ENCODE results near the gene CGNL1.

Gene CGNL1

DNA sequence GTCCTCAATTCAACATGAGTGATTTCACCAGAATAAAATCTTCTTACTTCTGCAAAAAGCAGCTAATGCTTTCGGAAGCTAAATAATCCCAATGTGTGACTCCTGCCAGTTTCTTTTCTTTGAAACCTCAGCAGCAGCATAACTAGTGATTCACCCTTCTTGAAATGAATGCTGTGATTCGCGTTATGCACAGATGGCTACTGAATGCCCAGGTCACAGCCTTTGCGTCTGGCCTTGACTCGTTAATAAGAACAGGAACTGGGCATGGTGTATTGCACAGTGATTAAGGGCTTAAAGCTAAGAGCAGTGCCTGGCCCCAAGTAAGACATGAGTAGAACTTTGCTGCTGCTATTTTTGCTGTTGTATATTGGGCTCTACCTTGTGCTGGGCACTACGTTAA is 19.0 kb downstream of the CGNL1 start:
- Histone ChIP-seq H3K27me3 (no peaks in the 10 kb centered on the region), H3K9me3 (peaks cover 5% of the 10 kb centered on the region), H3K27ac (no peak overlapping the region), H3K4me2 (no peak overlapping the region), H3K4me3 (no peak overlapping the region), H3K36me3 (no peaks in the 10 kb centered on the region), H3K9ac (no peak overlapping the region), H4K20me1 (no peaks in the 10 kb centered on the region), H3K4me1 (no peaks in the 10 kb centered on the region)
- no peak for TF ChIP-seq Cebpa-rat (IDR thresholded peaks at IDR 0.05)

DNA sequence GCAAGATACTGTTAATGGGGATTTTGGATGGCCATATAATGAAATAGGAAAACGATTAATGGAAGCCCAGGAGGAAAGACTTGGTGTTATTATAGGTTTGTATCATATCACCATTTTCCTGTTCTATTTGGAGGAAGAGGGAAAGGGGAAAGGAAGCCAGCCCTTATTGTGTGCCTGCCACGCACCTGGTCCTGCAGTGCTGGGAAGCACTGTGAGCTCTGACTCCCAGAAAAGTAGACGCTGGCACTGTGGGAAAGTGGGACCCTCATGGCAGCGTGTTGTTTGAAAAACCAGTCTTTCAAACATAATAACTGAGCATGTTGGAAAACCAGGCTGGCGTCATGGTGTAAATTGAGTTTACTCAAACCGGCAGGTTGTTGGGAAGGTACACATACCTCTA is 22.0 kb downstream of the CGNL1 start:
- Histone ChIP-seq H3K9me3 (no peaks in the 10 kb centered on the region), H3K27ac (no peak overlapping the region), H4K20me1 (no peaks in the 10 kb centered on the region), H3K36me3 (no peaks in the 10 kb centered on the region), H3K9ac (no peak overlapping the region), H3K27me3 (no peaks in the 10 kb centered on the region), H3K4me1 (no peaks in the 10 kb centered on the region), H3K4me2 (no peak overlapping the region), H3K4me3 (no peak overlapping the region)
- TF ChIP-seq Cebpa-rat (IDR thresholded peaks at IDR 0.05), result no peak

DNA sequence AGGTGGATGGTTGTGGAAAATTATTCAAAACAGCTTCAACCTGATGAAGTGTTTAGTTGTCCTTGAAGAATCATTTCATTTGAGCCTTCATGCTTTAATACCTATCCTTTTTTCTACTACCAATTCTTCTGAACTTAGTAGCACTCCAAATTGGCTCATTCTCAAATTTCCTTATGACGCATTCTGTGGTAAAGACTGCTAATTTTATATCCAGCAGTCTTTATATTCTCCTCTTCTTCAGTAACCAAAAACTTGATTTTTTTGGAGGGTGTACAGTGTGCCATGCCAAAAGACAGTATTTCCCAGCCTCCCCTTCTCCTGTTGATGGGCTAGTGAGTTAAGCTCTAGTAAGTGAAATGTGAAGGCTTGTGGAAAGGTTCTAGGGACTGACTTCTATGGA is 25.2 kb downstream of the CGNL1 start:
- no peaks in the 10 kb centered on the region for H4K20me1 ChIP-seq
- no peak overlapping the region for H3K4me3 ChIP-seq
- no peak overlapping the region for H3K27ac ChIP-seq
- no peaks in the 10 kb centered on the region for H3K36me3 ChIP-seq
- H3K9me3 ChIP-seq, result no peaks in the 10 kb centered on the region
- H3K9ac ChIP-seq, result no peak overlapping the region
- H3K27me3 ChIP-seq, result no peaks in the 10 kb centered on the region
- no peak for TF ChIP-seq Cebpa-rat (IDR thresholded peaks at IDR 0.05)
- no peak overlapping the region for H3K4me2 ChIP-seq
- no peaks in the 10 kb centered on the region for H3K4me1 ChIP-seq

DNA sequence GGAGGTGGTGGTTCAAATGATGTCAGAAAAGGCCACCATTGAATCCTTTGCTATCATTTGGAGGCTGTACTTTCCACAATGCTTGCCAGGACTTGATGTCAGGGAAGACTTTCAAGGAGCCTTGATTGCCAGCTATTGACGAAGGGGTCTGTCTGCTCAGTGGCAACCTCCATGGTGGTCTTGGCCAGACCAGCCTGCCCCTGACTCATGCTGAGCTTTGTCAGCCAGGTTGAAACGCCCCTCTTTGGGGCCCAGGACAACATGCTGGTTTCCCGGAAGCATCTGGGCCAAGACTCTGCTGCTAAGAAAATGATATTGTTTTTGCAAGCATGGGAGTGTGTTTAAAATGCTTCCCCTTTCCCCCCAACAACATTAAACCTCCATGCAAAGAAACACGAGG is 26.7 kb downstream of the CGNL1 start:
- no peak overlapping the region for H3K9ac ChIP-seq
- H3K4me1 ChIP-seq, result no peaks in the 10 kb centered on the region
- no peaks in the 10 kb centered on the region for H3K27me3 ChIP-seq
- no peaks in the 10 kb centered on the region for H4K20me1 ChIP-seq
- H3K27ac ChIP-seq, result no peak overlapping the region
- no peaks in the 10 kb centered on the region for H3K9me3 ChIP-seq
- no peaks in the 10 kb centered on the region for H3K36me3 ChIP-seq
- no peak overlapping the region for H3K4me3 ChIP-seq
- TF ChIP-seq Cebpa-rat (IDR thresholded peaks at IDR 0.05), result no peak
- H3K4me2 ChIP-seq, result no peak overlapping the region

DNA sequence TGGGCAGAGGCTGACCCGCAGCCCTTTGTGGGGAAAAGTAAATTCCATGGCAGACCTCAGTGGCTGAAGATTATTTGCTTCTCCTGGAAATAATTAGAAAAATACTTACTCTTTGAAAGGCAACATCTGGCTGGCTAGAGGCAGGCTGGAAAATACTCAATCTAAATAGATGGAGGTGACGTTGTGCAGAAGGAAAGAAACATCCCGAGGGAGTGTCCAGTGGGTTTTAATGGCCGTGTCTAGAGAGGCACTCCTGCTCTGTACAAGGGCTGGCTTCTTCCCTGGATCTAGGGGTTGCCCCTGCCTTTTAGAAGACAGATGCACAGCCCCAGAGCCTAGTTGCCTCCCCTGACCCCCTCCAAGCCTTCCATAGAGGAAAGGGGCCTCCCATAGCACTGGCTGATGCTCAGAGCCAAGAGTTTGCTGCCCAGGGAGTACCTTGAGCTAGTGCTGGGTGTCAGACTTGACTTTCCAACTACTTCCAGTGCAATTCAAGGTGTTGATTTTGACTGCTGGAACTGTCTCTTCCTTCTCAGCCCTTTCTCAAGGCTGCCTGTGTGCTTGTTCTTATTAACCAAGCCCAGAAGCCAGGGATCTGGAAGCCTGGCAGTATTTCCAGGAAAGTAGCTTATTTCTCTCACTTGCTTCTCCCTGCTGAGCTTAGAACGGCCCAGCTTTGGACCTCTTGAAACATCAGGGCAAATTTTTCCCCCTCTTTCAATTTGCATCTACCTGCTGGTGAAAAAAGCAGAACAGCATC is 27.4 kb downstream of the CGNL1 start:
- no peaks in the 10 kb centered on the region for H3K4me1 ChIP-seq
- no peaks in the 10 kb centered on the region for H3K36me3 ChIP-seq
- no peak overlapping the region for H3K9ac ChIP-seq
- H4K20me1 ChIP-seq, result no peaks in the 10 kb centered on the region
- H3K4me2 ChIP-seq, result no peak overlapping the region
- H3K4me3 ChIP-seq, result no peak overlapping the region
- no peak for TF ChIP-seq Cebpa-rat (IDR thresholded peaks at IDR 0.05)
- H3K27ac ChIP-seq, result no peak overlapping the region
- no peaks in the 10 kb centered on the region for H3K9me3 ChIP-seq
- H3K27me3 ChIP-seq, result no peaks in the 10 kb centered on the region

DNA sequence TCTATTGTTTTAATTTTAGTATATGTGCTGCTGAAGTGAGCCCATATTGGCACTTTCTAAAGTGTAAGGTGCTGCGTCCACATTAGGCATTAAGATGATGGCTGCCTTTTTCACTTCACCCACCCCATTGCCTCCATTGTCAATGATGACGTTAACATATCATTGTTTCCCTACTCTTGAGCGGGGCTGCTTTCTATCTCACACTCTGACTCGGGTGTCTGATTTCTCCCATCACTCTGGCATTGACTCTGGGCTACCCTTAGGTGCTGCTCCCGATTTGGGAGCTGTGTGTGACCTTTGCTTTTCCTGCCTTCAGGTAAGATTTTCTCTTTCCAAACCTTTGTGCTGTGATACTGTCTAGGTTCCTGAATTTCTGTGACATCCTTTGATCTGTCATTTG is 28.8 kb downstream of the CGNL1 start:
- Histone ChIP-seq H3K9me3 (no peaks in the 10 kb centered on the region), H3K4me3 (no peak overlapping the region), H4K20me1 (no peaks in the 10 kb centered on the region), H3K27ac (no peak overlapping the region), H3K27me3 (no peaks in the 10 kb centered on the region), H3K9ac (no peak overlapping the region), H3K36me3 (no peaks in the 10 kb centered on the region), H3K4me2 (no peak overlapping the region), H3K4me1 (no peaks in the 10 kb centered on the region)
- TF ChIP-seq Cebpa-rat (IDR thresholded peaks at IDR 0.05), result no peak

DNA sequence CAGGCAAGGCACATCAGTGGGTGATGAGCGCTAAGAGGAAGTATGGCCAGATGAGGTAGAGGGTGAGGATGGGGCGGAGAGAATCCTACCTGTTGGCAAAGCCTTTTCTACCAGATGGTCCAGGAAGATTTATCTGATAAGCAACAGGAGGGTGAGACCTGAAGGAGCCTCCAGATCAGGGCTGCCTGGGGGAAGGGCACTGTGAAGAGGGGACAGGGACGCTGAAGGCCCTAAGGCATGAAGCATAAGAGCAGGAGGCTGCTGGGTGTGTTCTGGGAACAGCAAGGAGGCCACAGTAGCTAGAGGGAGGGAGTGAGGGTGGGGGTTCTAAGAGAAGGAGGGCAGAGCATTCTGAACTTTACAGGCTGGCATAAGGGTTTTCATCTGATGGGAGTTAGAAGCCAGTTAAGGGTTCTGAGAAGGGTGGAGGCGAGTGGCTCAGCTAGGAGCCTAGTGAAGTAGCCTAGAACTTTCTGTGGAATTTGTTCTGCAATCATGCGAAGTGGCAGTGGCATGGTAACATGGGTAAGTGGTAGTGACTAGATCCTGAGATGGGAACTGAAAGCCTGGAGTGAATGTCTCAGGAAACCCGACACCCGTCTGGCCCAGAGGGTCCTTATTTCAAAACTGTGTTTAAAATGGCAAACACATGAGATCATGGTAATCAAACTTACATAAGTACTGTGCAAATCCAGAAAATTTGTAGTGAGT is 29.9 kb downstream of the CGNL1 start:
- Histone ChIP-seq H4K20me1 (no peaks in the 10 kb centered on the region), H3K4me2 (no peak overlapping the region), H3K27me3 (no peaks in the 10 kb centered on the region), H3K36me3 (no peaks in the 10 kb centered on the region), H3K9ac (no peak overlapping the region), H3K4me3 (no peak overlapping the region), H3K27ac (no peak overlapping the region), H3K9me3 (no peaks in the 10 kb centered on the region), H3K4me1 (no peaks in the 10 kb centered on the region)
- TF ChIP-seq Cebpa-rat (IDR thresholded peaks at IDR 0.05), result no peak

DNA sequence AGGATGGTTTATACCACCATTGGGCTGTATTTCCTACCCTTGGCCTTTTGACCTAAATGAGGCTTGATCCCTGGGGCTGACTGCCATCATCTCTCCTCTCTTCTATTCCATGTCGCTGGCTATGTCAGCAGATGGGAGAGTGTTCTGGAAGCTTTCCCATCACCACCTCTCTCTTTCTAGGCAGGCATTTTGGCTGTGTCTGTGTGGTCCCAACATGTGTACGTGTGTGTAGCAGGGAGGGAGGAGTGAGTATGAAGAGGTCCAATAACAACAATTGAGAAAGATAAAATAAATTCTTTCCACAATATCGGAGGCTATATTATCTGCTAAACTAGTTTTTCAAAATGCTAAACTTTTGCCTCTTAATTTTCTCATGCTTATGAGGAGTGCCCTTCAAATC is 34.1 kb downstream of the CGNL1 start:
- H3K9ac ChIP-seq, result no peak overlapping the region
- no peaks in the 10 kb centered on the region for H3K27me3 ChIP-seq
- H3K4me3 ChIP-seq, result no peak overlapping the region
- H3K27ac ChIP-seq, result no peak overlapping the region
- no peak overlapping the region for H3K4me2 ChIP-seq
- H3K9me3 ChIP-seq, result peaks cover 7% of the 10 kb centered on the region; the same call in 1 of the 2 replicates
- no peaks in the 10 kb centered on the region for H3K36me3 ChIP-seq
- no peak for TF ChIP-seq Cebpa-rat (IDR thresholded peaks at IDR 0.05)
- peaks cover 5% of the 10 kb centered on the region for H3K4me1 ChIP-seq
- H4K20me1 ChIP-seq, result no peaks in the 10 kb centered on the region

DNA sequence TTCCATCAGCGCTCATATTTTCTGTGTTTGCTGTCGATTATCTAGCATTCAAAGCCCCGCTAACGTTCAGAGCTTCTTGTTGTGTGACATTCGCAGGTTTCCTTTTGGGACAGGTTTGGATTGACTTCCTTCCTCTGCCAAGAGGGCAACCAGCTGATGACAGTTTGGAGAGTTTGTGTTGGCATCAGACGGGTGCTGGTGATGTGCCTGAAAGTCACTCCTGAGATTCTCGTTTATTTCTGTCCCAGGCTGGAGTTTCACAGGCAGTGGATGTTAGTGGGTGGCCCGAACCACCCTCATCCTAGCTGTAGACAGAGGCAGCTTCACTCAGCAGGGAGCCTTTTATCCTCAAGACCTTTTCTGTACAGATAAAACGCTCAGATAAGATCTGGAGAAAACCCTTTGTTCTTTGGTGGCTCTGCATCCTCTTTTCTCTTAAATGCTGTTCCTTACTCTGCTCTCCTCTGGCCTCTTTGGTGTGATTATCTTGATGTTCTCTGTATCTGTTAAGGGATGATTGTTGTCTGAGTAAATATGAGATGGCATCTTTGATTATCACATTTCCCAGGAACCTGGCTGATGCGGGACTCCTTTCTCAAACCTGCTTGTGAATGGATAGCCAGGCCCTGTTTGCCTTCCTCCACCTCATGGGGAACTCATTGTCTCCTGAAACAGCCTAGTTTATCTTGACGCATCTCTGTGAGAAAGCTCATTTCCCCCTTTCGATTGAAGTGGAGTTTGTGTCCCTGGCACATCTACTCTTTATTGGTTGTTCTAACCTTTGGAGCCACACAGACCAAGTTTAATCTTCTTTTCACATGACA is 35.9 kb downstream of the CGNL1 start:
- no peaks in the 10 kb centered on the region for H4K20me1 ChIP-seq
- H3K9ac ChIP-seq, result no peak overlapping the region
- H3K4me2 ChIP-seq, result no peak overlapping the region
- no peak for TF ChIP-seq Cebpa-rat (IDR thresholded peaks at IDR 0.05)
- H3K36me3 ChIP-seq, result no peaks in the 10 kb centered on the region
- no peak overlapping the region for H3K27ac ChIP-seq
- no peak overlapping the region for H3K4me3 ChIP-seq
- no peaks in the 10 kb centered on the region for H3K27me3 ChIP-seq
- H3K9me3 ChIP-seq, result peaks cover 7% of the 10 kb centered on the region; the same call in 1 of the 2 replicates
- peaks cover 17% of the 10 kb centered on the region for H3K4me1 ChIP-seq

DNA sequence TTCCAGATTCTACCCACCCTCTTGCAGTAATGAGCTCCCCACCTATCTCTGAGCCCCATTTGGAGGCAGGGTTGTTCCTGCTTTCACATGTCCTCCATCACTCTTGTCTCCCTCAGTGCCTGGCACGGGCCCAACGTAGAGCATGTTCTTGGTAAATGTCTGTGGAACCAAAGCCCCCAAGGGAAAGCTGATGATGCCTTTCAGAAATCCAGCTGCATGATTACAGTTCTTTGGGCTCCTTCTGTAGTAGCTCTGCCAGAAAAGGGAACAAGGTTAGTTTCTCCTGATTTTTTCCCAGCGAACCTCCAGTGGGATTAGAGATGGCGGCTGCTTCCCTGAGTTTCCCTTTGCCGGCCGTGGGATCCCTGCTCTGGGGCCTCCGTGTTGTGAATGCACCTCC is 39.3 kb downstream of the CGNL1 start:
- peaks cover 23% of the 10 kb centered on the region for H3K4me1 ChIP-seq
- no peak overlapping the region for H3K27ac ChIP-seq
- H3K36me3 ChIP-seq, result no peaks in the 10 kb centered on the region
- H3K4me2 ChIP-seq, result peak overlapping the region; percentile 40
- no peak overlapping the region; the same call in 1 of the 2 replicates for H3K9ac ChIP-seq
- TF ChIP-seq Cebpa-rat (IDR thresholded peaks at IDR 0.05), result no peak
- H3K9me3 ChIP-seq, result peaks cover 7% of the 10 kb centered on the region; the same call in 1 of the 2 replicates
- no peak overlapping the region for H3K4me3 ChIP-seq
- H3K27me3 ChIP-seq, result no peaks in the 10 kb centered on the region
- no peaks in the 10 kb centered on the region for H4K20me1 ChIP-seq
